Trophoblast cell (in vitro differentiated cells and primary cell): ENCODE results near the gene KAT5.

Experiments
- DNase-seq, 2 donors: peaks; one replicate each; pipeline ENCODE4 v3.0.0-alpha.2; 2016
- H2AFZ ChIP-seq: 2 replicates; pipeline ENCODE4 v1.6.1; 2013; ENCODE audit warnings: low read length, moderate library complexity, mild to moderate bottlenecking; ENCODE audit not compliant: insufficient read depth, poor library complexity
- H2AK5ac ChIP-seq: 2 replicates; pipeline ENCODE4 v1.6.1; 2013; ENCODE audit warnings: mild to moderate bottlenecking, low read length
- H2BK120ac ChIP-seq: 2 replicates; pipeline ENCODE4 v1.6.1; 2013; ENCODE audit warnings: low read length, mild to moderate bottlenecking, moderate library complexity; ENCODE audit not compliant: insufficient read depth, poor library complexity
- H2BK12ac ChIP-seq: 2 replicates; pipeline ENCODE4 v1.6.1; 2013; ENCODE audit warnings: mild to moderate bottlenecking, low read length, moderate library complexity
- H2BK5ac ChIP-seq: 2 replicates; pipeline ENCODE4 v1.6.1; 2013; ENCODE audit warnings: low read length, low read depth, moderate library complexity, mild to moderate bottlenecking; ENCODE audit not compliant: poor library complexity
- H3K14ac ChIP-seq: 2 replicates; pipeline ENCODE4 v1.6.1; 2013; ENCODE audit warnings: mild to moderate bottlenecking, low read length
- H3K18ac ChIP-seq: 2 replicates; pipeline ENCODE4 v1.6.1; 2013; ENCODE audit warnings: mild to moderate bottlenecking, low read length
- H3K23ac ChIP-seq: 2 replicates; pipeline ENCODE4 v1.6.1; 2013; ENCODE audit warnings: low read length
- H3K27ac ChIP-seq: 2 replicates; pipeline ENCODE4 v1.5.1; 2013; ENCODE audit warnings: low read depth, mild to moderate bottlenecking, inconsistent platforms, low read length, moderate library complexity
- H3K27me3 ChIP-seq: 2 replicates; pipeline ENCODE4 v1.6.1; 2013; ENCODE audit warnings: inconsistent platforms, mild to moderate bottlenecking, low read length, moderate library complexity; ENCODE audit not compliant: insufficient read depth
- H3K36me3 ChIP-seq, 2 experiments: 1 replicate in 1 of 2; 2 replicates in 1 of 2; pipeline ENCODE4 v1.6.1; 2013; ENCODE audit warnings: low read length in 2 of 2, mild to moderate bottlenecking in 2 of 2, moderate library complexity in 1 of 2; ENCODE audit not compliant: insufficient read depth in 2 of 2, control insufficient read depth in 1 of 2
- H3K4ac ChIP-seq: 2 replicates; pipeline ENCODE4 v1.6.1; 2013; ENCODE audit warnings: low read depth, mild to moderate bottlenecking, low read length, moderate library complexity
- H3K4me1 ChIP-seq, 2 experiments: 1 replicate in 1 of 2; 2 replicates in 1 of 2; pipeline ENCODE4 v1.6.1; 2013; ENCODE audit warnings: low read length in 2 of 2, mild to moderate bottlenecking in 2 of 2, moderate library complexity in 1 of 2; ENCODE audit not compliant: insufficient read depth in 2 of 2, control insufficient read depth in 1 of 2
- H3K4me2 ChIP-seq: 2 replicates; pipeline ENCODE4 v1.6.1; 2013; ENCODE audit warnings: inconsistent platforms, mild to moderate bottlenecking, low read length, moderate library complexity
- H3K4me3 ChIP-seq: 2 replicates; pipeline ENCODE4 v1.5.1; 2013; ENCODE audit warnings: mild to moderate bottlenecking, low read depth, low read length, inconsistent platforms
- H3K79me1 ChIP-seq: one replicate; pipeline ENCODE4 v1.6.1; 2013; ENCODE audit warnings: low read length
- H3K79me2 ChIP-seq: 2 replicates; pipeline ENCODE4 v1.6.1; 2013; ENCODE audit warnings: low read length, mild to moderate bottlenecking; ENCODE audit not compliant: control insufficient read depth, insufficient read depth, poor library complexity
- H3K9ac ChIP-seq: 2 replicates; pipeline ENCODE4 v1.6.1; 2013; ENCODE audit warnings: mild to moderate bottlenecking, low read length
- H3K9me3 ChIP-seq: 2 replicates; pipeline ENCODE4 v1.6.1; 2013; ENCODE audit warnings: low read depth, mild to moderate bottlenecking, control low read depth, inconsistent platforms, low read length; ENCODE audit not compliant: insufficient read depth
- H4K12ac ChIP-seq: 2 replicates; pipeline ENCODE4 v1.6.1; 2013; ENCODE audit warnings: low read depth, mild to moderate bottlenecking, low read length, moderate library complexity
- H4K8ac ChIP-seq: 2 replicates; pipeline ENCODE4 v1.6.1; 2013; ENCODE audit warnings: low read depth, mild to moderate bottlenecking, low read length, moderate library complexity
- H4K91ac ChIP-seq: one replicate; pipeline ENCODE4 v1.6.1; 2013; ENCODE audit warnings: low read depth, mild to moderate bottlenecking, low read length, moderate library complexity
- WGBS: extraction: QIAGEN DNeasy Blood & Tissue Kit; methylation state at CpG from one replicate; pipeline ENCODE4 v1.1.7; 2013; ENCODE audit warnings: missing lambda C conversion rate; ENCODE audit not compliant: insufficient read length, insufficient coverage; ENCODE audit errors: extremely low coverage; 5-methylcytosine and 5-hydroxymethylcytosine counted together

The KAT5 gene

DNA sequence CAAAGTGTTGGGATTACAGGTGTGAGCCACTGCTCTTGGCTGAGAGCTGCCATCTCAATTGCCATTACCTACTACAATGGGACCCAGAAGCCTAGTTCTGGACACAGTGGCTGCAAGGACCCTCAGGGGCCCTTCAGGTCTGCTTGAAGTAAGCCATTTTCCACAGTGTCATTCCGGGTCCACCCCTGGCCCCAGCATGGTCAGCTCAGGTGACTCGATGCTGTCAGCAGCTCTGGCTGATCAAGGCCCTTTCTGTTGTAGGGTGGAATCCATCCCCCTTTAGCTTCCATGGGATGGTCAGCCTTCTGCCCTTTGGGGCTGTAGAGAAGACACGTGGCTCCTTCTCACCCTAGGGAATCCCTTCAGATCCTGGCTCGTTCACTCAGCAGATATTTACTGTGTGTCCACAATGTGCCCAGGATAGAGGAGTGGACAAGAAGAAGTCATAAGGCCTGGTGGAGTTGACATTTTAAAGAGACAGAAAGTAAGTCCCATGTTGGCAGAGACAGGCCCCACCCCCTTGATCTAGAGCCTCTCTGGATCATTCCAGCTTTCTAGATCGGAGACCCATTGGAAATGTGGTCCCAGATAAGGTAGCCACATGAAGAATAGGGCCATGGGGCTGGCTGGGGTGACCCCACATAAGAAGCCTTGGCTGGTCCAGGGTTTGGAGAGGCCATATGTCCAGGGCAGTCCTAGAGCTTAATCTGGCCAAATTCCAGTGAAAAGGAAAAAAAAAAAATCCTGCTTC is 15.1 kb upstream of the KAT5 start:
- peaks cover 5% of the 10 kb centered on the region for H3K9me3 ChIP-seq
- no peak overlapping the region for H4K12ac ChIP-seq
- no peak overlapping the region for H3K18ac ChIP-seq
- no peaks in the 10 kb centered on the region for H3K36me3 ChIP-seq
- H3K4me3 ChIP-seq, result no peak overlapping the region
- H3K23ac ChIP-seq, result no peak overlapping the region
- no peak overlapping the region for H2BK120ac ChIP-seq
- WGBS, result no CpG with 5 or more reads among the region's 5 CpGs
- H3K14ac ChIP-seq, result no peak overlapping the region
- no peak overlapping the region for H2BK5ac ChIP-seq
- H3K9ac ChIP-seq, result no peak overlapping the region
- no peak overlapping the region for H2BK12ac ChIP-seq
- H3K27ac ChIP-seq, result no peak overlapping the region
- H3K27me3 ChIP-seq, result no peaks in the 10 kb centered on the region
- H2AK5ac ChIP-seq, result no peak overlapping the region
- H4K91ac ChIP-seq, result no peak overlapping the region
- H3K4ac ChIP-seq, result no peak overlapping the region
- peaks cover 4 to 5% of the 10 kb centered on the region in 2 experiments for H3K4me1 ChIP-seq
- no peaks in the 10 kb centered on the region for H3K79me1 ChIP-seq
- DNase-seq, result no peak
- H3K4me2 ChIP-seq, result no peak overlapping the region
- H3K79me2 ChIP-seq, result no peaks in the 10 kb centered on the region
- H4K8ac ChIP-seq, result no peak overlapping the region
- no peak overlapping the region for H2AFZ ChIP-seq

DNA sequence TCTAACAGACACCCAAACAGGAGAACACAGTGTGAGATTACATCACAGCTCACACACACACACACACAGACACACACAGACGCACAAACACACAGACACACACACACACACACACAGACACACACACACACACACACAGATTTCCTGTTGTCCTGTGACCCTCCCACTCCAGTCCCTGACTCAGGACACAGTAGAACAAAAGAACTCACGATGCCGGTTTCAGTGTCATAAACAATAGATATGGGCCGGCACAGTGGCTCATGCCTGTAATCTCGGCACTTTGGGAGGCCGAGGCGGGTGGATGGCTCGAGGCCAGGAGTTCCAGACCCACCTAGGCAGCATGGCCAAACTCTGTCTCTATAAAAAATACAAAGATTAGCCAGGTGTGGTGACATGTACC is 13.8 kb upstream of the KAT5 start:
- no peak overlapping the region for H2BK5ac ChIP-seq
- no peaks in the 10 kb centered on the region for H3K79me2 ChIP-seq
- no peaks in the 10 kb centered on the region for H3K36me3 ChIP-seq
- H3K27me3 ChIP-seq, result no peaks in the 10 kb centered on the region
- no peak overlapping the region for H3K4ac ChIP-seq
- peak; percentile 31 to 56 for DNase-seq
- H4K8ac ChIP-seq, result no peak overlapping the region
- H2AK5ac ChIP-seq, result no peak overlapping the region
- no peak overlapping the region for H4K91ac ChIP-seq
- H2AFZ ChIP-seq, result no peak overlapping the region
- H3K14ac ChIP-seq, result no peak overlapping the region
- H3K9me3 ChIP-seq, result peaks cover 5% of the 10 kb centered on the region
- H3K18ac ChIP-seq, result no peak overlapping the region
- H3K27ac ChIP-seq, result no peak overlapping the region
- H2BK120ac ChIP-seq, result no peak overlapping the region
- H3K23ac ChIP-seq, result no peak overlapping the region
- H3K4me3 ChIP-seq, result no peak overlapping the region
- H4K12ac ChIP-seq, result no peak overlapping the region
- no peaks in the 10 kb centered on the region for H3K4me1 ChIP-seq
- no peak overlapping the region for H2BK12ac ChIP-seq
- H3K79me1 ChIP-seq, result no peaks in the 10 kb centered on the region
- H3K9ac ChIP-seq, result no peak overlapping the region
- no peak overlapping the region for H3K4me2 ChIP-seq
- WGBS, result no CpG with 5 or more reads among the region's 8 CpGs

DNA sequence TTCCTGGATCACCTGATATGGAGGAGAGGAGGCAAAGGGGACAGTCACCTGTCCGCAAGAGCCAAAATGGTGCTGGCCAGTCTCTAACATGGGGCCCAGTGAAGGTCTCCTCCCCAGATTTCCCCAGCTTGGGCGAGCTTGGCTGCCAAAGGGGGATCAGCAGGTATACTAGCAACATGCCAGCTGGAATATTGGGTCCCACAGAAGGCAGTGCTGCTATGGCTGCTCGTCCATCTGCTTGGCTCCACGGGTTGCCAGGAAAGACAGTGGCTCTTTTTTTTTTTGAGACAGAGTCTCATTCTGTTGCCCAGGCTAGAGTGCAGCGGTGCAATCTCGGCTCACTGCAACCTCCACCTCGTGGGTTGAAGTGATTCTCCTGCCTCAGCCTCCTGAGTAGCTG is 12.7 kb upstream of the KAT5 start:
- no peak overlapping the region for H2BK120ac ChIP-seq
- DNase-seq, result no peak
- no peaks in the 10 kb centered on the region for H3K27me3 ChIP-seq
- H4K8ac ChIP-seq, result no peak overlapping the region
- no peak overlapping the region for H4K91ac ChIP-seq
- no peak overlapping the region for H2BK12ac ChIP-seq
- H3K14ac ChIP-seq, result no peak overlapping the region
- H3K23ac ChIP-seq, result no peak overlapping the region
- no peak overlapping the region for H3K27ac ChIP-seq
- no peaks in the 10 kb centered on the region for H3K36me3 ChIP-seq
- H3K79me2 ChIP-seq, result no peaks in the 10 kb centered on the region
- no peak overlapping the region for H2AFZ ChIP-seq
- H3K9ac ChIP-seq, result no peak overlapping the region
- H4K12ac ChIP-seq, result no peak overlapping the region
- WGBS, result no CpG with 5 or more reads among the region's 7 CpGs
- H2BK5ac ChIP-seq, result no peak overlapping the region
- H3K4ac ChIP-seq, result no peak overlapping the region
- no peaks in the 10 kb centered on the region for H3K79me1 ChIP-seq
- no peak overlapping the region for H3K4me2 ChIP-seq
- no peak overlapping the region for H3K18ac ChIP-seq
- H3K9me3 ChIP-seq, result peaks cover 5% of the 10 kb centered on the region
- no peaks in the 10 kb centered on the region for H3K4me1 ChIP-seq
- no peak overlapping the region for H2AK5ac ChIP-seq
- no peak overlapping the region for H3K4me3 ChIP-seq

DNA sequence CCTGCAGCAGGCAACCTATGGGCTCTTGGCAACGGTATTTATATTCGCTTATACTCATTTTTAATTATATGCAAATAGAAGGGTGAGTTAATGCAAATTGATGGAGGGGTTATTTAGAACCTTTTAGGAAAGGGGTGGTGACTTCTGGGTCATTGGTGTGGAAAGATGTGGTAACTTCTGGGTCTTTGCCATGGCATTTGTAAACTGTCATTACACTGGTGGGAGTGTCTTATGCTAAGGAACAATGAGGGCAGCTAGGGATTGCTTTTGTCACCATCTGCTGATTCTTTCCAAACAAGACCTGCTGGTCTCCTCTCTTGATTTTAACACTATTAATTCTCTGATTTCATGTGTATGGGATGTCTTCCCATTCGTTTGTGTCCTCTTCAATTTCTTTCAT is 11.7 kb upstream of the KAT5 start:
- Histone ChIP-seq H2AK5ac (no peak overlapping the region), H3K18ac (no peak overlapping the region), H3K36me3 (no peaks in the 10 kb centered on the region), H2BK120ac (no peak overlapping the region), H2AFZ (no peak overlapping the region), H3K4me2 (no peak overlapping the region), H3K79me2 (no peaks in the 10 kb centered on the region), H3K4me3 (no peak overlapping the region), H4K8ac (no peak overlapping the region), H3K27me3 (no peaks in the 10 kb centered on the region), H3K9ac (no peak overlapping the region), H4K12ac (no peak overlapping the region), H2BK12ac (no peak overlapping the region), H2BK5ac (no peak overlapping the region), H3K27ac (no peak overlapping the region), H3K4ac (no peak overlapping the region), H3K9me3 (peaks cover 5% of the 10 kb centered on the region), H3K79me1 (no peaks in the 10 kb centered on the region), H3K14ac (no peak overlapping the region), H4K91ac (no peak overlapping the region), H3K23ac (no peak overlapping the region), H3K4me1 (no peaks in the 10 kb centered on the region)
- no peak for DNase-seq
- WGBS, result no CpG with 5 or more reads among the region's 3 CpGs
